ENCODE data around the gene SKA3.
"Not testable (repeated sequence)": the region's sequence is repeated elsewhere in the genome, so short reads cannot be mapped to it uniquely, and the experiment has no call there.

GRCh38 chr13:21201456-21202190 is 25.3 kb upstream of the SKA3 start:
- not testable (repeated sequence) for TF ChIP-seq POLR2AphosphoS5 (IDR thresholded peaks at IDR 0.05; ENCODE audit: insufficient read depth in 1 of 2, low read depth in 1 of 2); CTCF (IDR thresholded peaks at IDR 0.05)
